ENCODE measurements around the gene CHM. TPM values are rescaled to one million over a fixed set of nuclear protein-coding genes. Genes with fewer than 3 reads are reported as not detected.

CHM gene
- total RNA-seq, 2 experiments from 2014 or later = 9.2 to 11.6 TPM

GRCh38 chrX:85870585-85870984 lies 176.8 kb downstream of the CHM start:
- ATAC-seq (no peak), DNase-seq (no peak)
- intact Hi-C loops (cut with micrococcal nuclease) = no loop called here
- H3K4me3 Mint-ChIP-seq = no peak overlapping the region
- no peak for TF ChIP-seq CTCF (IDR thresholded peaks at IDR 0.05)
- peaks cover 5% of the 10 kb centered on the region for H3K9me3 Mint-ChIP-seq
- CTCF ChIA-PET = no interaction called here
- POLR2A ChIA-PET = no interaction called here
- peaks cover 42% of the 10 kb centered on the region for H3K36me3 Mint-ChIP-seq (ENCODE audit: low read depth)
- no peak overlapping the region for H3K27ac Mint-ChIP-seq
- H3K27me3 Mint-ChIP-seq = no peaks in the 10 kb centered on the region
- H3K4me1 Mint-ChIP-seq (ENCODE audit: low read depth) = no peaks in the 10 kb centered on the region

- Mint-ChIP-seq H3K27ac (no peak overlapping the region), H3K9me3 (peaks cover 5% of the 10 kb centered on the region), H3K4me1 (ENCODE audit: low read depth) (no peaks in the 10 kb centered on the region), H3K4me3 (no peak overlapping the region), H3K27me3 (no peaks in the 10 kb centered on the region), H3K36me3 (ENCODE audit: low read depth) (peaks cover 41% of the 10 kb centered on the region)
- intact Hi-C loops (cut with micrococcal nuclease) = no loop called here
- CTCF ChIA-PET = no interaction called here
- ATAC-seq = no peak
- POLR2A ChIA-PET = no interaction called here
- DNase-seq = no peak
- no peak for TF ChIP-seq CTCF (IDR thresholded peaks at IDR 0.05)
Measured at GRCh38 chrX:85865324-85865723, 182.0 kb downstream of the CHM start.

GRCh38 chrX:85859426-85859825 lies 187.9 kb downstream of the CHM start:
- Mint-ChIP-seq H3K9me3 (no peaks in the 10 kb centered on the region), H3K4me1 (ENCODE audit: low read depth) (no peaks in the 10 kb centered on the region), H3K27me3 (no peaks in the 10 kb centered on the region), H3K27ac (no peak overlapping the region), H3K4me3 (no peak overlapping the region), H3K36me3 (ENCODE audit: low read depth) (peaks cover 2% of the 10 kb centered on the region)
- ATAC-seq = no peak
- CTCF ChIA-PET = no interaction called here
- TF ChIP-seq CTCF (IDR thresholded peaks at IDR 0.05) = no peak
- DNase-seq = no peak
- POLR2A ChIA-PET = no interaction called here
- intact Hi-C loops (cut with micrococcal nuclease) = no loop called here

GRCh38 chrX:85851418-85851817 lies 195.9 kb downstream of the CHM start:
- Mint-ChIP-seq H3K36me3 (ENCODE audit: low read depth) (no peaks in the 10 kb centered on the region), H3K27me3 (no peaks in the 10 kb centered on the region), H3K4me3 (no peak overlapping the region), H3K9me3 (no peaks in the 10 kb centered on the region), H3K4me1 (ENCODE audit: low read depth) (no peaks in the 10 kb centered on the region), H3K27ac (no peak overlapping the region)
- ATAC-seq (no peak), DNase-seq (peak; percentile 15)
- intact Hi-C loops (cut with micrococcal nuclease) = no loop called here
- CTCF ChIA-PET = no interaction called here
- TF ChIP-seq CTCF (IDR thresholded peaks at IDR 0.05) = peak; percentile 16
- POLR2A ChIA-PET = no interaction called here

- no peaks in the 10 kb centered on the region for H3K9me3 Mint-ChIP-seq
- intact Hi-C loops (cut with micrococcal nuclease) = no loop called here
- no peak overlapping the region for H3K27ac Mint-ChIP-seq
- ChIA-PET POLR2A (no interaction called here), CTCF (no interaction called here)
- no peak overlapping the region for H3K4me3 Mint-ChIP-seq
- ATAC-seq = no peak
- H3K36me3 Mint-ChIP-seq (ENCODE audit: low read depth) = no peaks in the 10 kb centered on the region
- no peaks in the 10 kb centered on the region for H3K4me1 Mint-ChIP-seq (ENCODE audit: low read depth)
- no peak for DNase-seq
- H3K27me3 Mint-ChIP-seq = no peaks in the 10 kb centered on the region
- no peak for TF ChIP-seq CTCF (IDR thresholded peaks at IDR 0.05)
Measured at GRCh38 chrX:85836868-85837267, 210.5 kb downstream of the CHM start.

Data from activated CD8-positive, alpha-beta T cell treated with anti-CD3 and anti-CD28 coated beads for 36 hours (primary cell).